PC-9 (cell line): Measurements from ENCODE around the gene CEP112. TPM values are rescaled to one million over a fixed set of nuclear protein-coding genes. Genes with fewer than 3 reads are reported as not detected.

Source experiments
- BruUV-seq: library from RNA; stranded (reverse); fragments of 400-500 nt; replicated peaks from 2 replicates; lab custom pipeline; 2021; lab: Mats Ljungman, UMichigan
- CTCF ChIA-PET: fragments of 300-600 bp; sonication (Branson Sonifier 250); formaldehyde crosslinking; loops from one replicate; lab custom pipeline; 2022; ENCODE audit warnings: antibody characterized with exemption; lab: Charles Lee
- POLR2A ChIA-PET: fragments of 300-600 bp; sonication (Branson Sonifier 250); formaldehyde crosslinking; loops from one replicate; lab custom pipeline; 2022; ENCODE audit warnings: antibody characterized with exemption; ENCODE audit not compliant: unreplicated experiment; lab: Charles Lee
- DNase-seq, 2 experiments: peaks; one replicate each; pipeline versions ENCODE4 v3.0.0 to v3.0.0-alpha.2; 2015 to 2022; ENCODE audit warnings: mixed read lengths in 1 of 2
- H2AFZ ChIP-seq: fragments of 200-600 bp; sonication (generic); 2 replicates; pipeline ENCODE4 v1.8.1; 2017; ENCODE audit warnings: antibody characterized with exemption
- H3F3A ChIP-seq: fragments of 200-600 bp; sonication (generic); 2 replicates; pipeline ENCODE4 v1.8.1; 2017; ENCODE audit warnings: antibody characterized with exemption, mild to moderate bottlenecking, low read depth; ENCODE audit not compliant: insufficient read depth
- H3K27ac ChIP-seq: fragments of 200-600 bp; sonication (generic); 2 replicates; pipeline ENCODE4 v1.6.1; 2016; ENCODE audit warnings: mixed run types
- H3K27me3 ChIP-seq: fragments of 200-600 bp; sonication (generic); 2 replicates; pipeline ENCODE4 v1.6.1; 2016; ENCODE audit warnings: low read depth, mixed run types; ENCODE audit not compliant: insufficient read depth
- H3K36me3 ChIP-seq: fragments of 200-600 bp; sonication (generic); 2 replicates; pipeline ENCODE4 v1.6.1; 2016; ENCODE audit warnings: low read depth, mixed run types
- H3K4me1 ChIP-seq: fragments of 200-600 bp; sonication (generic); replicated peaks from 2 replicates; pipeline ENCODE4 v1.6.1; 2016; ENCODE audit warnings: mixed run types; ENCODE audit not compliant: insufficient read depth
- H3K4me2 ChIP-seq: fragments of 200-600 bp; sonication (generic); 2 replicates; pipeline ENCODE4 v1.6.1; 2017; ENCODE audit warnings: mixed run types
- H3K4me3 ChIP-seq: fragments of 200-600 bp; sonication (generic); 2 replicates; pipeline ENCODE4 v1.6.1; 2016; ENCODE audit warnings: mixed run types
- H3K79me2 ChIP-seq: fragments of 200-600 bp; sonication (generic); 2 replicates; pipeline ENCODE4 v1.6.1; 2017; ENCODE audit warnings: low read depth, mixed run types
- H3K9me2 ChIP-seq: fragments of 200-600 bp; sonication (generic); 2 replicates; pipeline ENCODE4 v1.8.1; 2017; ENCODE audit warnings: mild to moderate bottlenecking; ENCODE audit not compliant: insufficient read depth
- H3K9me3 ChIP-seq: fragments of 200-600 bp; sonication (generic); 2 replicates; pipeline ENCODE4 v1.8.1; 2016; ENCODE audit warnings: low read depth; ENCODE audit not compliant: insufficient read depth
- H4K20me1 ChIP-seq: fragments of 200-600 bp; sonication (generic); 2 replicates; pipeline ENCODE4 v1.8.1; 2017; ENCODE audit not compliant: insufficient read depth
- EZH2 ChIP-seq: fragments of 200-600 bp; sonication (generic); IDR thresholded peaks from 2 replicates; pipeline ENCODE4 v1.8.0; 2017; ENCODE audit warnings: antibody characterized with exemption, low read depth
- intact Hi-C: fragments of 100-400 bp; cut with micrococcal nuclease; formaldehyde crosslinking; loops from one replicate; pipeline ENCODE4 v1.10.0; 2022; ENCODE audit not compliant: unreplicated experiment
- total RNA-seq: library from RNA; stranded (reverse); gene quantifications from 2 replicates; pipeline ENCODE4 v1.2.3, GENCODE V29; 2021
- TF ChIP-seq, protein P1 (sequence below): fragments of 200-600 bp; sonication (generic); conservative IDR thresholded peaks from 2 replicates; pipeline ENCODE4 v1.6.1; 2017; ENCODE audit warnings: mixed run types, antibody characterized with exemption, mild to moderate bottlenecking, moderate library complexity

CEP112 gene
- total RNA-seq, 1 experiment from 2014 or later, result 4.3 TPM

- DNase-seq, result no peak
Measured at GRCh38 chr17:65656390-65657250, 535.3 kb downstream of the CEP112 start.

GRCh38 chr17:65655706-65656105 is 536.2 kb downstream of the CEP112 start:
- no peaks in the 10 kb centered on the region for H4K20me1 ChIP-seq
- no peaks in the 10 kb centered on the region for H3K9me2 ChIP-seq
- H3K4me3 ChIP-seq, result no peak overlapping the region
- H3K4me2 ChIP-seq, result no peak overlapping the region
- intact Hi-C loops, result no loop called here
- POLR2A ChIA-PET, result no interaction called here
- CTCF ChIA-PET, result no interaction called here
- BruUV-seq, result no TSS peak
- no peaks in the 10 kb centered on the region for H3K79me2 ChIP-seq
- no peak for DNase-seq
- no peaks in the 10 kb centered on the region for H3F3A ChIP-seq
- no peaks in the 10 kb centered on the region for H3K27me3 ChIP-seq
- H3K27ac ChIP-seq, result no peak overlapping the region
- H3K36me3 ChIP-seq, result no peaks in the 10 kb centered on the region
- H3K4me1 ChIP-seq, result no peaks in the 10 kb centered on the region
- TF ChIP-seq, protein P1, sequence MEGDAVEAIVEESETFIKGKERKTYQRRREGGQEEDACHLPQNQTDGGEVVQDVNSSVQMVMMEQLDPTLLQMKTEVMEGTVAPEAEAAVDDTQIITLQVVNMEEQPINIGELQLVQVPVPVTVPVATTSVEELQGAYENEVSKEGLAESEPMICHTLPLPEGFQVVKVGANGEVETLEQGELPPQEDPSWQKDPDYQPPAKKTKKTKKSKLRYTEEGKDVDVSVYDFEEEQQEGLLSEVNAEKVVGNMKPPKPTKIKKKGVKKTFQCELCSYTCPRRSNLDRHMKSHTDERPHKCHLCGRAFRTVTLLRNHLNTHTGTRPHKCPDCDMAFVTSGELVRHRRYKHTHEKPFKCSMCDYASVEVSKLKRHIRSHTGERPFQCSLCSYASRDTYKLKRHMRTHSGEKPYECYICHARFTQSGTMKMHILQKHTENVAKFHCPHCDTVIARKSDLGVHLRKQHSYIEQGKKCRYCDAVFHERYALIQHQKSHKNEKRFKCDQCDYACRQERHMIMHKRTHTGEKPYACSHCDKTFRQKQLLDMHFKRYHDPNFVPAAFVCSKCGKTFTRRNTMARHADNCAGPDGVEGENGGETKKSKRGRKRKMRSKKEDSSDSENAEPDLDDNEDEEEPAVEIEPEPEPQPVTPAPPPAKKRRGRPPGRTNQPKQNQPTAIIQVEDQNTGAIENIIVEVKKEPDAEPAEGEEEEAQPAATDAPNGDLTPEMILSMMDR, result no peak
- no peak overlapping the region for H2AFZ ChIP-seq
- no peaks in the 10 kb centered on the region for H3K9me3 ChIP-seq

More at GRCh38 chr17:65656390-65657250, 535.3 kb downstream of the CEP112 start:
- H3K27me3 ChIP-seq, result no peaks in the 10 kb centered on the region
- no peaks in the 10 kb centered on the region for H3K4me1 ChIP-seq
- no peaks in the 10 kb centered on the region for H3K79me2 ChIP-seq
- H3K9me2 ChIP-seq, result no peaks in the 10 kb centered on the region
- H3K9me3 ChIP-seq, result no peaks in the 10 kb centered on the region
- no peaks in the 10 kb centered on the region for H3F3A ChIP-seq
- H3K36me3 ChIP-seq, result no peaks in the 10 kb centered on the region
- H2AFZ ChIP-seq, result no peak overlapping the region
- no peak overlapping the region for H3K4me3 ChIP-seq
- no peak overlapping the region for H3K4me2 ChIP-seq
- BruUV-seq, result no TSS peak
- ChIA-PET POLR2A (interaction anchor here (0.6 kb wide), 1 partner anchor 1277 kb away, joined by 3 read pairs; no protein-coding TSS in a partner anchor), CTCF (no interaction called here)
- TF ChIP-seq, protein P1, result no peak
- no peak for TF ChIP-seq EZH2
- intact Hi-C loops, result no loop called here
- H4K20me1 ChIP-seq, result no peaks in the 10 kb centered on the region
- no peak overlapping the region for H3K27ac ChIP-seq

GRCh38 chr17:65644545-65644944 is 547.4 kb downstream of the CEP112 start:
- BruUV-seq, result no TSS peak
- no peak overlapping the region for H2AFZ ChIP-seq
- no peak overlapping the region for H3K4me2 ChIP-seq
- H3K4me1 ChIP-seq, result no peaks in the 10 kb centered on the region
- no peaks in the 10 kb centered on the region for H3K9me2 ChIP-seq
- no peak for DNase-seq
- ChIA-PET POLR2A (interaction anchor here (0.5 kb wide), 1 partner anchor 18 kb away, joined by 3 read pairs; no protein-coding TSS in a partner anchor), CTCF (no interaction called here)
- H3K27me3 ChIP-seq, result no peaks in the 10 kb centered on the region
- intact Hi-C loops, result no loop called here
- H3K9me3 ChIP-seq, result peaks cover 10% of the 10 kb centered on the region; the same call in 1 of the 2 replicates
- no peaks in the 10 kb centered on the region for H3F3A ChIP-seq
- H3K79me2 ChIP-seq, result no peaks in the 10 kb centered on the region
- H3K4me3 ChIP-seq, result no peak overlapping the region
- TF ChIP-seq, protein P1, result no peak
- TF ChIP-seq EZH2, result no peak
- H4K20me1 ChIP-seq, result no peaks in the 10 kb centered on the region
- H3K36me3 ChIP-seq, result no peaks in the 10 kb centered on the region
- no peak overlapping the region for H3K27ac ChIP-seq
